ENCODE results near the gene ACTMAP. TPM values are rescaled to one million over a fixed set of nuclear protein-coding genes. Genes with fewer than 3 reads are reported as not detected.
A peak's percentile ranks its signal among the peaks of the same experiment; 100 is the strongest.

ACTMAP gene
- total RNA-seq, 1 experiment from 2014 or later: 17.8 TPM

DNA sequence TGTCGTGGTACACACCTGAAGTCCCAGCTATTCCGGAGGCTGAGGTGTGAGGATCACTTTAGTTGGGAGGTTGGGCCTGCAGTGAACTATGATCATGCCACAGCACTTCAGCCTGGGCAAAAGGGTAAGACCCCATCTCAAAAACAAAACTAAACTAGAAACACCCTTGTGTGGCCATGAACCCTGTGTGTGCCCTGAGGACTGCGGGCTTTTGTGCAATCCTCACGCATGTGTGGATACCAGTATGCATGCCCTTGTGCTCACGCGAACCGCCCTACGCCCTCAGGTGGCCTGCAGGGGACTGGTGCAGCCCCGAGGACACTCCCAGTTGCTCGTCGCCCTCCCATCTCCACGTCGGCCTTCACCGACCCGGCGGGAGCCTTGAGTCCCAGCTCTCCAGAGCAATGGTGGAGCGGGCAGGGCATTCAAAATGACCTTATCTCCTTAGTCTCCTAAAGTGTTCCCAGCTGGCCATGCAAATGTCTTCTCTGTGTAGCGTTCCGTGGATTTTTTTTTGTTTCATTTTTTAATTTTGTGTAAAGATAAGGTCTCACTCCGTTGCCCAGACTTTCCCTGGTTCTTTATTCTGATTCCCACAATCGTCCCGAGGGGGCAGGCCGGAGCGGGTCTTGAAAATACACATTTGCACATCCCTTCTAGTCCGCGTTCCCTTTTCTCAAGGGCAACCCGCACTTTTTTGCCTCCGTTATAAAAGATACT lies 47.8 kb upstream of the ACTMAP start:
- peaks cover 64% of the 10 kb centered on the region for H3K36me3 Mint-ChIP-seq (ENCODE audit: insufficient read depth, unreplicated experiment)
- CTCF ChIA-PET: interaction anchor here (0.7 to 2.8 kb wide), 3 partner anchors 20 to 46 kb away, joined by 3 to 15 read pairs (median 4); partner anchors contain the start of gene RAB4B
- TF ChIP-seq, protein P1, sequence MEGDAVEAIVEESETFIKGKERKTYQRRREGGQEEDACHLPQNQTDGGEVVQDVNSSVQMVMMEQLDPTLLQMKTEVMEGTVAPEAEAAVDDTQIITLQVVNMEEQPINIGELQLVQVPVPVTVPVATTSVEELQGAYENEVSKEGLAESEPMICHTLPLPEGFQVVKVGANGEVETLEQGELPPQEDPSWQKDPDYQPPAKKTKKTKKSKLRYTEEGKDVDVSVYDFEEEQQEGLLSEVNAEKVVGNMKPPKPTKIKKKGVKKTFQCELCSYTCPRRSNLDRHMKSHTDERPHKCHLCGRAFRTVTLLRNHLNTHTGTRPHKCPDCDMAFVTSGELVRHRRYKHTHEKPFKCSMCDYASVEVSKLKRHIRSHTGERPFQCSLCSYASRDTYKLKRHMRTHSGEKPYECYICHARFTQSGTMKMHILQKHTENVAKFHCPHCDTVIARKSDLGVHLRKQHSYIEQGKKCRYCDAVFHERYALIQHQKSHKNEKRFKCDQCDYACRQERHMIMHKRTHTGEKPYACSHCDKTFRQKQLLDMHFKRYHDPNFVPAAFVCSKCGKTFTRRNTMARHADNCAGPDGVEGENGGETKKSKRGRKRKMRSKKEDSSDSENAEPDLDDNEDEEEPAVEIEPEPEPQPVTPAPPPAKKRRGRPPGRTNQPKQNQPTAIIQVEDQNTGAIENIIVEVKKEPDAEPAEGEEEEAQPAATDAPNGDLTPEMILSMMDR (IDR thresholded peaks at IDR 0.05; ENCODE audit: unreplicated experiment): peak; percentile 49
- H3K27me3 Mint-ChIP-seq (ENCODE audit: unreplicated experiment): no peaks in the 10 kb centered on the region
- peaks cover 45% of the 10 kb centered on the region for H3K4me1 Mint-ChIP-seq (ENCODE audit: low read depth, unreplicated experiment)
- H3K27ac Mint-ChIP-seq (ENCODE audit: unreplicated experiment): peak overlapping the region; percentile 95
- no peaks in the 10 kb centered on the region for H3K9me3 Mint-ChIP-seq (ENCODE audit: low read depth, unreplicated experiment)
- intact Hi-C loops (cut with micrococcal nuclease; ENCODE audit: unreplicated experiment): loop anchor here (5.0 kb wide), 1 partner anchor 46 kb away; the partner anchor contains the start of genes ACTMAP and SNRPA
- no TSS peak for BruUV-seq (replicated peaks)
- peak overlapping the region; percentile 88 for H3K4me3 Mint-ChIP-seq (ENCODE audit: low read depth, unreplicated experiment)
- DNase-seq: peak; percentile 72

GRCh38 chr19:40797166-40797962 lies 47.1 kb upstream of the ACTMAP start:
- H3K4me3 Mint-ChIP-seq (ENCODE audit: low read depth, unreplicated experiment): peak overlapping the region; percentile 88
- H3K4me1 Mint-ChIP-seq (ENCODE audit: low read depth, unreplicated experiment): peaks cover 38% of the 10 kb centered on the region
- intact Hi-C loops (cut with micrococcal nuclease; ENCODE audit: unreplicated experiment): loop anchor here (5.0 kb wide), 1 partner anchor 45 kb away; the partner anchor contains the start of genes ACTMAP and SNRPA
- H3K36me3 Mint-ChIP-seq (ENCODE audit: insufficient read depth, unreplicated experiment): peaks cover 56% of the 10 kb centered on the region
- TF ChIP-seq, protein P1 (IDR thresholded peaks at IDR 0.05; ENCODE audit: unreplicated experiment): no peak
- no peaks in the 10 kb centered on the region for H3K27me3 Mint-ChIP-seq (ENCODE audit: unreplicated experiment)
- no peak for DNase-seq
- CTCF ChIA-PET: interaction anchor here (2.8 kb wide), 1 partner anchor 19 kb away, joined by 15 read pairs; the partner anchor contains the start of gene RAB4B
- no TSS peak for BruUV-seq (replicated peaks)
- no peaks in the 10 kb centered on the region for H3K9me3 Mint-ChIP-seq (ENCODE audit: low read depth, unreplicated experiment)
- H3K27ac Mint-ChIP-seq (ENCODE audit: unreplicated experiment): peak overlapping the region; percentile 95

DNA sequence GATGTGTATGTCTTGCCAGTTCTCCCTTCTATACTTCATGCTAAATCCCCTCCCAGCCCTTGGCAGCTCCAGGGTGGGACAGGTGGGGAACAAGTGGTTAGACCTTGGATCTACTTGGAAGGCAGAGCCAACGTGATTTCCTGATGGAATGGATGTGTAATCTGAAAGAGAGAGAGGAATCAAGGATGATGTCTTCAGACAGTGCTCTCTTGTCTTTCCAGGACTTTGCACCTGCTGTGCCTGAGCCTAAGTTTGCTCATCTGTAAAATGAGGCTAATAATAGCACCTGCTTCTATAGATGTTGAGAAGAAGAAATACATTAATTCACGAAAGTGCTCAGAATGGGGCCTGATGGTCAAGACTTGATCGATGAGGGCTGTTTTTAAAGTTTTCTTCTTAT lies 41.7 kb upstream of the ACTMAP start:
- TF ChIP-seq, protein P1 (IDR thresholded peaks at IDR 0.05; ENCODE audit: unreplicated experiment): no peak
- no peak for DNase-seq
- peaks cover 24% of the 10 kb centered on the region for H3K36me3 Mint-ChIP-seq (ENCODE audit: insufficient read depth, unreplicated experiment)
- no peaks in the 10 kb centered on the region for H3K9me3 Mint-ChIP-seq (ENCODE audit: low read depth, unreplicated experiment)
- intact Hi-C loops (cut with micrococcal nuclease; ENCODE audit: unreplicated experiment): no loop called here
- BruUV-seq (replicated peaks): no TSS peak
- H3K27ac Mint-ChIP-seq (ENCODE audit: unreplicated experiment): no peak overlapping the region
- no peak overlapping the region for H3K4me3 Mint-ChIP-seq (ENCODE audit: low read depth, unreplicated experiment)
- no peaks in the 10 kb centered on the region for H3K4me1 Mint-ChIP-seq (ENCODE audit: low read depth, unreplicated experiment)
- H3K27me3 Mint-ChIP-seq (ENCODE audit: unreplicated experiment): no peaks in the 10 kb centered on the region
- CTCF ChIA-PET: no interaction called here

- TF ChIP-seq, protein P1 (IDR thresholded peaks at IDR 0.05; ENCODE audit: unreplicated experiment): no peak
- CTCF ChIA-PET: no interaction called here
- Mint-ChIP-seq H3K36me3 (ENCODE audit: insufficient read depth, unreplicated experiment) (peaks cover 19% of the 10 kb centered on the region), H3K4me3 (ENCODE audit: low read depth, unreplicated experiment) (no peak overlapping the region), H3K4me1 (ENCODE audit: low read depth, unreplicated experiment) (no peaks in the 10 kb centered on the region), H3K27me3 (ENCODE audit: unreplicated experiment) (no peaks in the 10 kb centered on the region), H3K27ac (ENCODE audit: unreplicated experiment) (no peak overlapping the region), H3K9me3 (ENCODE audit: low read depth, unreplicated experiment) (no peaks in the 10 kb centered on the region)
- no peak for DNase-seq
- intact Hi-C loops (cut with micrococcal nuclease; ENCODE audit: unreplicated experiment): no loop called here
- no TSS peak for BruUV-seq (replicated peaks)
Measured at GRCh38 chr19:40791349-40791748, 41.1 kb upstream of the ACTMAP start.

Measured in Calu3 (cell line).